NK-92 (cell line): Measurements from ENCODE around the gene F10.

Experiments
- DNase-seq: peaks from one replicate; lab custom pipeline; 2025; ENCODE audit not compliant: unreplicated experiment; lab: John Stamatoyannopoulos, UW

The F10 gene

DNA sequence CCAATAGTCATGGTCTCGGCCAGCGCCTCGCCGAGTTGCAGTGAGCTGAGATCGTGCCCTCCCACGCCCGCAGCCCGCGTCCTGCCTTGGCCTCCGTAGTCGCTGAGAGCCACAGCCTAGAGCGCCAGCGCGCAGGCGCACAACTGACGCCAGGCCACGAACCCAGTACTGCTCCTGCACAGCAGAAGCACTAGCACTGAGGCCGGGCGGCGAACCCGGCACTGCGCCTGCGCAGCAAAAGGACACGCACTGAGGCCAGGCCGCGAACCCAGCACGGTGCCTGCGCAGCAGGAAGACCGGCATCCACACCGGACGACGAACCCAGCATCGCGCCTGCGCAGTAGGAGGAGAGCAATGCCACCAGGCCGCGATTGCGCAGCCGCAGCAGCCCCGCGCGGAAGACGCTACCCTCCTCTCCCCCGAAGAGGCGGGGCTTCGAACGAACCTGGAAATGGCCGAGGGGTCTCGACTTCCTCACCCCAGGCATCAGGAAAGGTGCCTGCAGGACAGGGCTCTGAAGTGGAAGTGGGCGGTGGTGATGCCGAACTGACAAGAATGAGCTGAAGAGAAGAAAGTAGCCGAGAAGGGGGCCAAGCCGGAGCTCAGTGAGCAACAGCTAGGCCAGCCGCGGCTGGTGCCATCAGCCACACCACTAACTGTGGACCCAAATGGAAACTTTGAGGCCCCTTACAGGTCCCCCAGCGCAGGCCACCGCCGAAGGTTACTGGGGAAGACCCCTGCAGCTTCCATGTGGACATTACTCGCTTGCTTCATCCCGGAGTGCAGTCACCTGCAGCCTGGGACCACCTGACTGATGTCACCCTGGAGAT lies 7.5 kb downstream of the F10 start:
- no peak for DNase-seq

DNA sequence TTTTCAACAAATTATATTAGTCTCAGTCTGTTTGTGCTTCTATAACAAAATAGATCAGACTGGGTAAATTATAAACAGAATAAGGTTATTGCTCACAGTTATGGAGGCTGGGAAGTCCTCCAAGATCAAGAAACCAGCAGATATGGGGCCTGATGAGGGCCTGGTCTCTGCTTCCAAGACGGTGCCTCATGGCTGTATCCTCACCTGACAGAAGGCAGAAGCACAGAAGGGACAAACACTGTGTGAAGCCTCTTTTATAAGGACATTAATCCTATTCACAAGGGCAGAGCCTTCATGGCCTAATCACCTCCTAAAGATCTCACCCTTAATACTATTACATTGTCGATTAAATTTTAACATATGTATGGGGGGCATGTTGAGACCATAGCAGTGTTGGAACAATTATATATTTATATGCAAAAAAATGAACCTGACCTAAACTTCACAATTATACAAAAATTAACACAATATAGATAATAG lies 12.7 kb downstream of the F10 start:
- no peak for DNase-seq

DNA sequence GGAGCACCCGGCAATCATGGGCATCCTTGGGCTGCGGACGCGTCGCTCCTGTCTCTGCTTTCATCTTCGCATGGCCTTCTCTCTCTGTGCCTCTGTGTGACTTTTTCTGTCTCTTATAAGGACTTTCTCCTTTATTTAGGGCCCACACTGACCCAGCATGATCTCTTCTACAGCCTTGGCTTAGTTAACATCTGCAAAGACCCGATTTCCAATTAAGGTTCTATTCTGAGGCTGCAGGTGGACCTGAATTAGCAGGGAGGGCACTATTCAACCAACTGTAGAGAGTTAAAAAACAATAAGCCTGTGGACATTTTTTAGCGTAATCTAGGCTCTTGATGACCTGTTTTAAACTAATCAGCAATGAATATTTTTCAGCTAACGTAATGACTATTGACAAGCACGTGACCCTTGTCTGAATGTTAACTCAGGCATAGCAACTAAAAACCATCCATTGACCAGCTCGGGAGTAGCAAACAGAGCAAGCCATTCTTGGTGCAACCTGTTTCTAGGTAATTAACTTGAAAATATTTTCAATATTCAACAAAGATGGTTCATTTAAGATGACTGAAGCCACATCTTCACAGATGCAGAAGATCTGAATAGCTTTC lies 15.2 kb downstream of the F10 start:
- no peak for DNase-seq

DNA sequence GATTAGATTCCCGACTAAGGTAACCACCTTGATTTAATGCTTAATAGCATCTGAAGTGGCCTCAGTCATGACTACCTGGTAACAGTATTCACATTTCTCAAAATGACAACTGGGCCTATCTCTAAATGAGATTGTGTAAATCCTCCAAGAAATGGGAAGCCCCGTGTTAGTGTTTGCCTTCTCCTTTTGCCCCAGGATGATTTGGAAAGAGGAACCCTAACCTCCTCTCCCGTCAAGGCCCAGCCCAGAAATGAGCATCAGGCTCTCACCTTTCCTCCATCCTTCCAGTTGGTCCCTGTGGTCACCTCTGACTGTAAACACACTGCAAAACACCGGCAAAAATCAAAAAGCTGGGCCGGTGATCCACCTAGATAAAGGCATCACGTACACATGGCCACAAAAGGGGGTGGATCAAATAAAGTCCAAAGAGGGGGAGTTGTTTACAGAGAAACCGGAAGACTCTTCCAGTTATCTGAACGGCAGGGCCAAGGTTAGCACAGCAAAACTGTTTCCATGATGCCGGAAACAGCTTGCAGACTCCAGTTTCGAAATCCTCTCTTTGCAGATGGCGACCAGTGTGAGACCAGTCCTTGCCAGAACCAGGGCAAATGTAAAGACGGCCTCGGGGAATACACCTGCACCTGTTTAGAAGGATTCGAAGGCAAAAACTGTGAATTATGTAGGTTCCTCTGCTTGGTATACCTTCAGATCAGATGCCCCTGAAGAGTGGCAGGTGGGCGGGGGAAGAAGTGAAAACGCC lies 16.4 kb downstream of the F10 start:
- no peak for DNase-seq

DNA sequence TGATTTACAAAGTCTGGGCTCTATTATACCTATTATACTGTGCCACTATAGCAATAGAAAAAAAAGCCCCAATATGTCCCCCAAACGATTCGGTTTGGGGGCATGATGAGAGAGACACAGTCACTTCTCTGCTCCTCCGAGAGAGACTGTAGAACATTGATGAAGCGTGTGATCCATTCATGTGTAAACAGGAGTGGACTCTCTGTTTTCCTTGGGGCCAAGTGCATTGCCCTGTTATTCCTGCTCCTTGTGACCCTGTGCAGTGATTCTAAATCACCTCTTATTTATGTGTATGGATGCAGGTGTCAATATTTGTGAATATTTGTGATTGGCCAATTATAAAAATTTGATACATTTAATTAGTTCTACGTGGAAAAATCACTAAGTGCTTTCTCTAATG lies 17.0 kb downstream of the F10 start:
- no peak for DNase-seq

DNA sequence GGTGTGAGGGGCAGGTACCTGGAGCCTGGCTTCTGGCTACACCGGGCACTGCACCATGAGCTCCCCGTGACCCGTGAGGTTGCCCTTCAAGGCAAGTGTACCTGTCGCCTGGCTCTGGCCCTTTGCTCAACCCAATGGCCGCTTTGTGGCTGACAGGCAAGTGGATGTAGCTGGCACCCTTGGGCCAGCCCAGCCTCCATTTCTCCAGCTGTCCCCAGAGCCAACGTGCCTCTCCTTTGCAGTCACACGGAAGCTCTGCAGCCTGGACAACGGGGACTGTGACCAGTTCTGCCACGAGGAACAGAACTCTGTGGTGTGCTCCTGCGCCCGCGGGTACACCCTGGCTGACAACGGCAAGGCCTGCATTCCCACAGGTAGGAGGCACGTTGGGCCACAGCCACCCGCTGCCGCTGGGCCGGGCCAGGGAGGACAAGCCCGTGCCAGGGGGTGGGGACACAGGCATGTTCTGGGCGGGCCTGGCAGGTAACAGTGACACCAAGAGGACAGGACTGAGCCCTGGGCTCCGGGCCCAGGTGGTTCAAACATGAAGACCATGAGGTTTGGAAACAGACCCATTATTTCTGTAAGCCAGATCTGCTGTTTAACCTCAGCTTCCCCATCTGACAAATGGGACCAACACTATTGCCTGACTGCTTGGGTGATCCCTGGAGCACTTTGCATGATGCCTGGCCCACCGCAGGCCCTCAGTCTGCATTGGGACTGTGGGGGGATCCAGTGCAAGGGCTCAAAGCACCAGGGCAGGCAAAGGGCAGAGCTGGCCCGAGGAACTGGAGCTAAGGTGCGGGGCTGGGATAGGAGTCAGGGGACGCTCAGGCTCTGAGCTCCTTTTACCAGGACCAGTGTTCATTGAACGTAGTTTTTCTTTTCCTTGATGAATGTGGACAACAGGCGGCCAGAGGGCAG lies 18.3 kb downstream of the F10 start:
- no peak for DNase-seq

DNA sequence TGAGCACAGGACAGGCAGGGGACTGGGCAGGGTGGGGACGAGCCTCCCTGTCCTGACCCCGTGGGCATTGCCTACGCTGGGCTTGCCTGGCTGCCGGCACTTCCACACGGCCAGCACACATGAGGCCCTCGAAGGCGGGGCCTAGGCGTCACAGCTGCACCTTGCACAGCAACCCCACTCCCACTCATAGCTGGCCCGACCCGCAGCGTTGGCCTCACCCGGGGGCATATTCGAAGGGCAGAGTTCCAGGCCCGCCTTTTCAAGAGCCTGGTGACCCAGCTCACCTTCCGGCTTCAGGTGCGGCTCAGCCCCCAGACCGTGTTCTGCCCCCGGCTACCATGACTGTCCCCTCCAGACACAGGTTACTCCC lies 19.0 kb downstream of the F10 start:
- no peak for DNase-seq

DNA sequence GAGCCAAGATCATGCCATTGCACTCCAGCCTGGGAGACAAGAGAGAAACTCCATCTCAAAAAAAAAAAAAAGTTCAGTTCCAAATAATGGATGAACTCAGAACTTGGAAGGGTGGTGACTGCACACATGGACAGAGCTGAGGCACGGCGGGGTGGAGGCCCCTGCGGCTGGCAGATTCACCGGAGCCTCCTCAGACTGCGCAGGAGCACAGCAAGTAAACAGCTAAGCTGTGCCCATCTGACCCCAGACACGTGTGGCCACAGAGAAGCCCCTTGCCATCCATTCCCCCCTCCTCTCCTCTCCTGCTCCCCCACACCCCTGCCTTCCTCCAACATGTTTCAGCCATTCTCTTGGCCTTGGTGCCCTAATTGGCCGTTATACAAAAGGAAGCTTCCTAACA lies 20.3 kb downstream of the F10 start:
- no peak for DNase-seq

DNA sequence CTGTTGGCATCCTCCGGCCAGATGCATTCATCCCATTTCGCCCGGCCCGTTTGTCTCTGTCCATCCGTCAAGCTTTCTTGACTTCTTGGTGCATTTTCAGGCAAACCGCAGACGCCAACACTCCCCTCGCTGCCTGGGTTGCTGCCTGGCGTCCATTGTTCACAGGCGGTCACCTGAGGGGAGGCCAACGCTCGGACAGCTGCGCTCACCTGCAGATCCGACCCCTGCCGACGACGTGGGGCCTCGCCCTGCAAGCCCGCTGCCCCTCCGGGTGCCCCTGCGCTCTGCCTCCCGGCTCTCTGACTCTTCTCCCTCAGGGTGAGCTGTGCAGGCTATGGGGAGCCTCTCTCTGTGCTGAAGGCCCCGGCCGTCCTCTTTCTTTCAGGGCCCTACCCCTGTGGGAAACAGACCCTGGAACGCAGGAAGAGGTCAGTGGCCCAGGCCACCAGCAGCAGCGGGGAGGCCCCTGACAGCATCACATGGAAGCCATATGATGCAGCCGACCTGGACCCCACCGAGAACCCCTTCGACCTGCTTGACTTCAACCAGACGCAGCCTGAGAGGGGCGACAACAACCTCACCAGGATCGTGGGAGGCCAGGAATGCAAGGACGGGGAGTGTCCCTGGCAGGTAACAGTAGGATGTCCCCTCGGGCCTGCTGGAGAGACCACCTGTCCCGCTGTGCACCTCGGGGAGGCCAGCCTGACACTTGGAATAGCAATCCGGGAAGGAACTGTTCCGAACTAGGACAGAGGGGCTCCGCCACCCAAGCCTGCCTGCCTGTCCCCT lies 21.1 kb downstream of the F10 start:
- no peak for DNase-seq

DNA sequence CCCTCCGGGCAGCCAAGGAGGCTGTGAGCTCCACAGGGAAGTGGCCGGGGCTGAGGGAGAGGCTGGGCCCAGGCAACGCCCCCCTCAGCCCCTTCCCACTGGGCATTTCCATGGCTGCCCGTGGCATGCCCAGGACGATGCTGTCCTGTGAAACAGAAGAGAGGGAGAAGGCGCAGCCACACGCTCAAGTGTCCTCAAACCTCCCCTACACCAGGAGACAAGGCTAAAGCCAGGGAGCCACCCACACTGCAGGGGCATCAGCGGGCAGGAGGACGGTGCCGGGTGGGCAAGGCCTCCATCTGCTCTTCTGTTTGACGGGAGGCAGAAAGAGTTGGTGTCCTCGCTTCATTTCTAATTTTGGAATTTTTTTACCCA lies 21.6 kb downstream of the F10 start:
- DNase-seq, result no peak

DNA sequence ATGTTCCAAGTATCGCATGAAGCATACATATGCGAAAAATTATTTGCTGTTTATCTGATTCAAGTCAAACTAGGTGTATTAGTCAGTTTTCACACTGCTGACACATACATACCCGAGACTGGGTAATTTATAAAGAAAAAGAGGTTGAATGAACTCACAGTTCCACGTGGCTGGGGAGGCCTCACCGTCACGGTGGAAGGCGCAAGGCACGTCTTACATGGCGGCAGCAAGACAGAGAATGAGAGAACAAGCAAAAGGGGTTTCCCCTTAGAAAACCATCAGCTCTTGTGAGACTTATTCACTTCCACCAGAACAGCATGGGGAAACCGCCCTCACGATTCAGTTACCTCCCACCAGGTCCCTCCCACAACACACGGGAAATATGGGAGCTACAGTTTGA lies 22.9 kb downstream of the F10 start:
- DNase-seq, result no peak

DNA sequence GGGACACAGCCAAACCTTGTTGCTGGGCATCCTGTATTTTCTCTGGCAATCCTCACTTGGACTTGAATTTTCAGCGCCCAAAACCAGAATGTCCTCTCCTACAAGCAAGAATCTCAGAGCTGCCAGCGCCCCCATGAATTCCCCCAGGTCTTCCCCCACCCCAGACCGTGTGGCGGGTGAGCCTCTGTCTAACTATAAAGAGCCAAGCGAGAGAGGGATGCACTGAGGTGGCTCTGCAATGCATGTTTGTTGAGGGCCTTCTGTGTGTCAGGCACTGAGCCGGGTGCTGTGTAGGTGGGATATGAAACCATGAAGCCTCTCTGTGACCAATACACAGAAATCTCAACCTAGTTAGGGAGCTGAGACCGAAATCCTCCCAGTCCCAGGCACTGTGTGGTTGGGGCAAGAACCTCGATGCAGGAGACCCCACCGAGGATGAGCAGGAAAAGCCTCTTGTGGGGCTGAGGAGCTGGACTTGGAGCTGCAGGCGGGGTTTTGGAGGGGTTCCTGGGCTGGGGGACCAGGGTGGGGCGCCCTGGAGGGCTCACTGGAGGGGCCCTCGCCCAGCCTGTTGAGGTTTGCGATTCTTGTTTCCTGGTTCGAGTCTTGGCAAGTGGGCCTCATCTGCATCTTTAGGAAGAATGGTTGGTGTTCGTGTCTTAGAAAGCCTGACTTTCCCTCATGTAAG lies 23.5 kb downstream of the F10 start:
- no peak for DNase-seq

DNA sequence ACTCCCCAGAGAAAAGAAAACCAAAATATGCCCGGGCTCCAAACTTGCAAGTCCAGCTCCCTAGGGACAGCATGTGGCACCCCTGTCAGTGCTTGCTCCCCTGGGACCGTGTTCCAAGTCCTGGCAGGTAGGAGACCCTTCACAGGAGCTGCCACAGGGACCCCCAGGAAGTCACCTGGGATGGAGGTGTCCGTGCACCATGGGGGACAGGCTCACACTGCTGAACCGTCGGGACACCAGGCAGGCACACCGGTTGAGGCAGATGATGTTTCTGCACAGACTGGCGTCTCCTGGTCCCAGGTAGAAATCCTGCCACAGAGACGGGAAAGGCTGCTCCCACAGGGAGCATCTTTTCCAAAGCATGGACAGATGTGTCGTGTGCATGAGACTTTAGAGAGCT lies 24.2 kb downstream of the F10 start:
- no peak for DNase-seq

DNA sequence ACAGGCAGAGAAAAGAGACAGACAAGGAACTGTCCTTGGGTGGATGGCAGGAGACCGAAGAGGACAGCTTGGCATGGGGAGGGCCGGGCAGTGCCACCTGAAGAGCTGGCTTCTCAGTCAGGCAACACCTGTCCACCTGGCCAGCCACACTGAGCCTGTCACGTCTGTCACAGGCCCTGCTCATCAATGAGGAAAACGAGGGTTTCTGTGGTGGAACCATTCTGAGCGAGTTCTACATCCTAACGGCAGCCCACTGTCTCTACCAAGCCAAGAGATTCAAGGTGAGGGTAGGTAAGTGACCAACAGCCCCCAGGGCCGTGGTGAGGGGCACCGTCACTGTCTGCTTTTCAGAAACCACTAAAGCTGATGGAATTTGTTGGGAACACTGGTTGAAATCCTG lies 24.6 kb downstream of the F10 start:
- no peak for DNase-seq

DNA sequence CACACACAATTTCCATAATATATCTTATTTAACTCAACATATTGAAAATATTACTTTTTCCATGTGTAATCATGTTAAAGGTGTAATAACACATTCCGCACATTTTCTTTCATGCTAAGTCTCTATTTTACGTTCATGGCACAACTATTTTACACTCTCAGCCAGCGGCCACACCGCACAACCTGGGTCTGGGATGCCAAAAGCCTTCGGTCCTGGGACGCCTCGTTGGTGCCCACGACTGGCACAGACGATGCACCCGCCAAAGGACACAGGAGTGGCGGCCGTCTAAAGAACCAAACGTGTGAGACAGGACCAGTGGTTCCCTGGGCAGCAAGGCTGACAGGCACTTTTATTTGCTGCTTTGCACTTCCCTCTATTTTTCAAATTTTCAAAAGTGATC lies 25.8 kb downstream of the F10 start:
- no peak for DNase-seq

DNA sequence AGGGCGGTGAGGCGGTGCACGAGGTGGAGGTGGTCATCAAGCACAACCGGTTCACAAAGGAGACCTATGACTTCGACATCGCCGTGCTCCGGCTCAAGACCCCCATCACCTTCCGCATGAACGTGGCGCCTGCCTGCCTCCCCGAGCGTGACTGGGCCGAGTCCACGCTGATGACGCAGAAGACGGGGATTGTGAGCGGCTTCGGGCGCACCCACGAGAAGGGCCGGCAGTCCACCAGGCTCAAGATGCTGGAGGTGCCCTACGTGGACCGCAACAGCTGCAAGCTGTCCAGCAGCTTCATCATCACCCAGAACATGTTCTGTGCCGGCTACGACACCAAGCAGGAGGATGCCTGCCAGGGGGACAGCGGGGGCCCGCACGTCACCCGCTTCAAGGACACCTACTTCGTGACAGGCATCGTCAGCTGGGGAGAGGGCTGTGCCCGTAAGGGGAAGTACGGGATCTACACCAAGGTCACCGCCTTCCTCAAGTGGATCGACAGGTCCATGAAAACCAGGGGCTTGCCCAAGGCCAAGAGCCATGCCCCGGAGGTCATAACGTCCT lies 26.4 kb downstream of the F10 start:
- DNase-seq, result no peak

DNA sequence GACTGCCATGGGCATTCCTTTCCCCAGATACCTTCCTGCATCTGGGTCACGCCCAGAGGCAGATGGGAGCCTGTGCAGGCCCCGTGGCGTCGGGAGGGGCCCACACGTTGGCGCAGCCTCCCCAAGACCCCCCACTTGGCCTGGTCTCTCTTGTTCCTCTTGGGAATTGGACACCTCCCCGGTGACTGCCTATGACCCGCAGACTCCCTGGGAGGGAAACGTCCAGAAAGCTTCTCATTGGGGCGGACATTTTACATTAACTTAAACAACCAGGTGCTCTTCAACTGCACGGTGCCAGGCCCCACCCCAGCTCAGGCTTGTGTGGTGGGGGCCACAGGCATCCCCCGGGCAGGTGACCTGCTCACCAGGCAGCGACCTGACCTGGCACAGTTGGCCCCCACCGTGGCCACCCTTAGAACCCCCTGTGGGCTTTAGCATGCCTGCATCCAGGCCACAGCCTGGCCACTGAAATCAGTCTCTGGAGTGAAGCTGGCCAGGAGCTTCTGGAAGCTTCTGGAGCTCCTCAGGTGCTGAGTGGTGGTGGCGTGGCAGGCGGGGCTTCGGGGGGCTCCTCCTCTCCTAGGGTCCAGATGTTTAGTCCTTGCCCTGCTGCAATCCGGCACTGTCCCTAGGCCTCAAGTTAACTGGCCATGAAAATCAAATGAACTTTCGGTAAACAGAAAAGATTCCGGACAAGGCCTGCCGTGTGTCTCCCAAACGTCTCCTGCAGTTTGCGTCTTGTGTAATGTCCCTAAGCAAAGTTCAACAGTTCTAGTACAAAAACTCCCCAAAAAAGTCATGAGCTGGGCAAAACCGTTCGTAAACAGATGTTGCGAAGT lies 27.3 kb downstream of the F10 start:
- no peak for DNase-seq

DNA sequence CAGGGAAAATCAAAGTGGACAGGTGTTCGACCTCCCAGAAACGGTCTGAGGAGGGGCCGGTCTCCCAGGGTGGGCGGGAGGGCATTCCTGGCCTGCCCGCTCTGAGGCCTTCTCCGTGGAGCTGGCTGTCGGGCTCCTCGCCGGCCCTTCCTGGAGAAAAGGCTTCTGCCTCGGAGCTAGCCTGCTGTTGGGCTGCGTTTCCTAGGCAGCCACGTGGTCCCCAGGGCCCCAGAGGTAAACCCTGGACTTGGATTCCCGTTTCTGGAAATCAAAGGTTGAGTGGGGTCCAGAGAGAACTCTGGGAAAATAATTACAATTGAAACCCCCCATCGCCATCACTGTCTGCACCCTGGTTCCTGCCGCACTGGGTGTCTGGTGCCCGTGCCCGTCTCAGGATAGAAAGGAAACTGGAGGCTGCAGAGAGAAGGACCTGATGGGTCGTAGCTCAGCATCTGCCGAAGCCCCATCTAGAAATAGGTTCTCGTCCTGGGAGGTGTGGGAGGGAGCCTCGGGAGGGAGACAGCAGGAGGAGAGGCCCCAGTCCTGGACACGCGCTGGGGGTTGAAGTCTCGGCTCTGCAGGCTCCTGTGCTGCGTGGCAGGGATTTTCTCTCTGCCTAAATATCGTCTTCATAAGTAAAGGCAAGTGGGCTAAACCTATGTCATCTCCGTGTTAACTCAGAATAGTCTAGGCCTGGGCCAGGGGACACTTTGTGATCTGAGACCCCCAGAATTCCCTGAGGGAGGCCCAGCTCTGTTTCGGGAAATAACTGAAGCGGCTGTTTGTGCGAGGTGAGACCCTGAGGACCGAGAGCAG lies 28.2 kb downstream of the F10 start:
- no peak for DNase-seq
